Brain microvascular endothelial cell (primary cell): ENCODE results near the gene PHAF1.

Source experiments
- DNase-seq: peaks from one replicate; pipeline ENCODE4 v3.0.0-alpha.2; 2020
- H3K27ac ChIP-seq: fragments of 250-450 bp; sonication (Bioruptor Pico); 2 replicates; pipeline ENCODE4 v1.5.1; 2020; ENCODE audit warnings: mild to moderate bottlenecking, moderate library complexity
- H3K27me3 ChIP-seq: fragments of 250-450 bp; sonication (Bioruptor Pico); replicated peaks from 2 replicates; pipeline ENCODE4 v1.5.1; 2020; ENCODE audit warnings: mild to moderate bottlenecking
- H3K36me3 ChIP-seq: fragments of 250-450 bp; sonication (Bioruptor Pico); replicated peaks from 2 replicates; pipeline ENCODE4 v1.5.1; 2020; ENCODE audit warnings: mild to moderate bottlenecking
- H3K4me3 ChIP-seq: 2 replicates; pipeline ENCODE4 v1.5.1; 2011; ENCODE audit warnings: low read depth, mild to moderate bottlenecking, control low read depth, low read length, moderate library complexity
- in situ Hi-C: cut with HindIII; loops from 2 replicates; pipeline ENCODE4 v1.10.0; 2017; ENCODE audit warnings: low sequenced_read_pairs, low pct_ligation_motif_present
- TF ChIP-seq, protein P1 (sequence below): IDR thresholded peaks from 2 replicates; pipeline ENCODE4 v1.5.1; 2011; ENCODE audit warnings: low read depth, mild to moderate bottlenecking, moderate library complexity, low read length, control low read depth, inconsistent platforms; ENCODE audit errors: missing control alignments

PHAF1 gene

DNA sequence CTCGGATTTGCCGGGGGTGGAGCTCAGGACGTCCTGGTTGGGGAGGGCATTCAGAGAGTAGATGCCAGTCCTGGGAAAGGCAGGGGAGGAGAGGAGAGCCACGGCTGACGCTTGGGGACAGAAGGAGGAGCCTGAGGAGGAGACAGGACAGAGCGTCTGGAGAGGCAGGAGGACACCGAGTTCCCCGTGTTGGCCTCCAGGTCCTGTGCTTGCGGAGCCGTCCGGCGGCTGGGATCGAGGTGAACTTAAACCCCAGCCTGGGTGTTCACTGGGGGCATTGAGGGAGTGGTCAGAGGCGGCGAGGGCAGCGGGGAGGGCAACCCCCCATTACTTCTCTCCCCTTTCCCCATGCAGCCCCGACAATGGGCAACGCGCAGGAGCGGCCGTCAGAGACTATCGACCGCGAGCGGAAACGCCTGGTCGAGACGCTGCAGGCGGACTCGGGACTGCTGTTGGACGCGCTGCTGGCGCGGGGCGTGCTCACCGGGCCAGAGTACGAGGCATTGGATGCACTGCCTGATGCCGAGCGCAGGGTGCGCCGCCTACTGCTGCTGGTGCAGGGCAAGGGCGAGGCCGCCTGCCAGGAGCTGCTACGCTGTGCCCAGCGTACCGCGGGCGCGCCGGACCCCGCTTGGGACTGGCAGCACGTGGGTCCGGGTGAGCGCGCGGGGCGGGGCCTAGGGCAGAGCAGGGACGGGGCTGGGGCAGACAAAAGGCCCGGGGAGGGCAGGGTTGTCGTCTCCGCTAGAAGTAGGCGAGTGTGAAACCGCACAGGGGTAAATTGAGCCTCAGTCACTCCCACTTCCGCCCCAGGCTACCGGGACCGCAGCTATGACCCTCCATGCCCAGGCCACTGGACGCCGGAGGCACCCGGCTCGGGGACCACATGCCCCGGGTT is 64.3 kb downstream of the PHAF1 start:
- DNase-seq, result peak; percentile 60
- Histone ChIP-seq H3K36me3 (no peaks in the 10 kb centered on the region), H3K27ac (no peak overlapping the region), H3K4me3 (peak overlapping the region; percentile 52), H3K27me3 (no peaks in the 10 kb centered on the region)
- TF ChIP-seq, protein P1, sequence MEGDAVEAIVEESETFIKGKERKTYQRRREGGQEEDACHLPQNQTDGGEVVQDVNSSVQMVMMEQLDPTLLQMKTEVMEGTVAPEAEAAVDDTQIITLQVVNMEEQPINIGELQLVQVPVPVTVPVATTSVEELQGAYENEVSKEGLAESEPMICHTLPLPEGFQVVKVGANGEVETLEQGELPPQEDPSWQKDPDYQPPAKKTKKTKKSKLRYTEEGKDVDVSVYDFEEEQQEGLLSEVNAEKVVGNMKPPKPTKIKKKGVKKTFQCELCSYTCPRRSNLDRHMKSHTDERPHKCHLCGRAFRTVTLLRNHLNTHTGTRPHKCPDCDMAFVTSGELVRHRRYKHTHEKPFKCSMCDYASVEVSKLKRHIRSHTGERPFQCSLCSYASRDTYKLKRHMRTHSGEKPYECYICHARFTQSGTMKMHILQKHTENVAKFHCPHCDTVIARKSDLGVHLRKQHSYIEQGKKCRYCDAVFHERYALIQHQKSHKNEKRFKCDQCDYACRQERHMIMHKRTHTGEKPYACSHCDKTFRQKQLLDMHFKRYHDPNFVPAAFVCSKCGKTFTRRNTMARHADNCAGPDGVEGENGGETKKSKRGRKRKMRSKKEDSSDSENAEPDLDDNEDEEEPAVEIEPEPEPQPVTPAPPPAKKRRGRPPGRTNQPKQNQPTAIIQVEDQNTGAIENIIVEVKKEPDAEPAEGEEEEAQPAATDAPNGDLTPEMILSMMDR, result peak; percentile 39
- in situ Hi-C loops, result no loop called here

DNA sequence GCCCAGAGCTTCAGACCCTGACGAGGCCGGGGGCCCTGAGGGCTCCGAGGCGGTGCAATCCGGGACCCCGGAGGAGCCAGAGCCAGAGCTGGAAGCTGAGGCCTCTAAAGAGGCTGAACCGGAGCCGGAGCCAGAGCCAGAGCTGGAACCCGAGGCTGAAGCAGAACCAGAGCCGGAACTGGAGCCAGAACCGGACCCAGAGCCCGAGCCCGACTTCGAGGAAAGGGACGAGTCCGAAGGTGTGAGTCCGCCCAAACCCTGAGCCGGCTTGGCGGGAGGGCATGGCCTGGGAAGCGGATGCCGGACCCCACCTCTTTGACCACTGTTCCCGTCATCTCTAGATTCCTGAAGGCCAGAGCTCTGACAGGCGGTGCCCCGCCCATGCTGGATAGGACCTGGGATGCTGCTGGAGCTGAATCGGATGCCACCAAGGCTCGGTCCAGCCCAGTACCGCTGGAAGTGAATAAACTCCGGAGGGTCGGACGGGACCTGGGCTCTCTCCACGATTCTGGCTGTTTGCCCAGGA is 65.0 kb downstream of the PHAF1 start:
- H3K27me3 ChIP-seq, result no peaks in the 10 kb centered on the region
- H3K36me3 ChIP-seq, result no peaks in the 10 kb centered on the region
- TF ChIP-seq, protein P1, result no peak
- in situ Hi-C loops, result no loop called here
- peak overlapping the region; percentile 52 for H3K4me3 ChIP-seq
- DNase-seq, result no peak
- H3K27ac ChIP-seq, result no peak overlapping the region

DNA sequence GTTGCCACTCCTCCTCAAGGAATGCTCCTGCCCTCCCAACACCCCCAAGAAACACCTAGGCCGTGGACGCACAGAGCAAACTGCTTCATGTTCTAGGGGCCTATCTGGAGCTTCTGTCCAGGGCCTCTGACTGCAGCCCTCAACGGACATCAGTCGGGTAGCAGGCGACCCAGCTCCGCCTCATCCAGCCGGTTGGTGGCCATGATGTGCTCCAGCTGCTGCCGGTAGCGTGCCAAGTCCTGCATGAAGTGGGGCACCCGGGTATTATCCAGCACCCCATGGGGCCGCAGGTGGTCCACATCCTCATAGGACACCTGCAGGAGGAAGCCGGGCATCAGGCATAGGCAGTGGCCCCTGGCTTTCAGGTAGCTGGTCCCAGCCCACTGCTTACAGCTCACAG is 66.9 kb downstream of the PHAF1 start:
- Histone ChIP-seq H3K27ac (no peak overlapping the region), H3K4me3 (no peak overlapping the region), H3K27me3 (no peaks in the 10 kb centered on the region), H3K36me3 (no peaks in the 10 kb centered on the region)
- in situ Hi-C loops, result no loop called here
- TF ChIP-seq, protein P1, result no peak
- no peak for DNase-seq

GRCh38 chr16:67177743-67178699 is 68.3 kb downstream of the PHAF1 start:
- Histone ChIP-seq H3K27ac (no peak overlapping the region), H3K36me3 (no peaks in the 10 kb centered on the region), H3K4me3 (peak overlapping the region; percentile 43), H3K27me3 (no peaks in the 10 kb centered on the region)
- TF ChIP-seq, protein P1, result peak; percentile 30
- no peak for DNase-seq
- in situ Hi-C loops, result no loop called here

GRCh38 chr16:67179421-67180080 is 69.8 kb downstream of the PHAF1 start:
- Histone ChIP-seq H3K27ac (no peak overlapping the region), H3K27me3 (no peaks in the 10 kb centered on the region), H3K4me3 (no peak overlapping the region), H3K36me3 (no peaks in the 10 kb centered on the region)
- no peak for DNase-seq
- TF ChIP-seq, protein P1, result peak; percentile 41
- in situ Hi-C loops, result no loop called here
